Measurements from ENCODE around the gene CFAP61.

The CFAP61 gene

DNA sequence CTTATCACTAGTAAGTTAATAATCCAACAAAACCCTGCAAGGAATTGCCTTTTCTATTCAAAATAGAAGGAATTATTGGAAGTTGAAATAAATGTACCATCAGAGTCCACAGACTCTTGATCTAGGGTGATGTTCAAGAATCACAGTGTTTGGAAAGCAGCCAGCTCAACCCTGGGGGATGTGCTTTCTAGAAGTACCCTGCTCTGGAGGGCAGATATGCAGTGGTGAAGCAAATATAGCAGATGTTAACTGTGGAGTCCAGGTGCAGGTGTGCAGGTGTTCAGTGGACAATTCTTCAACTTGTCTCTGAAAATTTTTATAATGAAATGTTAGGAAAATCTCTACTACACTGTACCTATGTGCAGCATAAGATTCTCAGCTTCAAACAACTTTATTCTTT lies 306.5 kb downstream of the CFAP61 start:
- no peaks in the 10 kb centered on the region for H3K36me3 ChIP-seq (ENCODE audit: control insufficient read depth in 1 of 2, insufficient read depth in 2 of 2, low read depth in 1 of 2, low read length in 2 of 2)
- no peaks in the 10 kb centered on the region for H3K9me3 ChIP-seq (ENCODE audit: control insufficient read depth, low read length)
- H3K4ac ChIP-seq (ENCODE audit: low read depth in 1 of 2, low read length in 2 of 2), result no peak overlapping the region
- H3K4me3 ChIP-seq (ENCODE audit: insufficient read depth in 1 of 2, low read depth in 1 of 2, low read length in 2 of 2), result no peak overlapping the region
- H2AK5ac ChIP-seq (ENCODE audit: low read length, severe bottlenecking), result no peak overlapping the region
- no peaks in the 10 kb centered on the region for H3K79me1 ChIP-seq (replicated peaks; ENCODE audit: low read length, poor library complexity, severe bottlenecking)
- no peak overlapping the region for H3K14ac ChIP-seq (ENCODE audit: low read length in 2 of 2)
- peaks cover 32 to 38% of the 10 kb centered on the region in 2 experiments for H3K27me3 ChIP-seq (ENCODE audit: control insufficient read depth in 1 of 2, insufficient read depth in 1 of 2, low read length in 2 of 2)
- H2BK15ac ChIP-seq (ENCODE audit: low read depth, poor library complexity, severe bottlenecking), result no peak overlapping the region
- H3K27ac ChIP-seq (ENCODE audit: low read length, poor library complexity, severe bottlenecking), result no peak overlapping the region
- no peak overlapping the region for H2BK12ac ChIP-seq (ENCODE audit: low read length in 2 of 2)
- H2BK5ac ChIP-seq (ENCODE audit: low read depth, low read length, poor library complexity, severe bottlenecking), result no peak overlapping the region
- H3K9ac ChIP-seq (ENCODE audit: low read length), result no peak overlapping the region
- H3K23ac ChIP-seq (ENCODE audit: low read length in 2 of 2), result no peak overlapping the region
- H3K18ac ChIP-seq (ENCODE audit: low read depth in 1 of 2, low read length in 2 of 2), result no peak overlapping the region
- H3K4me2 ChIP-seq (ENCODE audit: low read length, poor library complexity, severe bottlenecking), result no peak overlapping the region
- H4K8ac ChIP-seq (ENCODE audit: low read length), result no peak overlapping the region
- H4K91ac ChIP-seq (ENCODE audit: low read length), result no peak overlapping the region
- no peak overlapping the region for H2AFZ ChIP-seq (ENCODE audit: low read depth, low read length)
- DNase-seq, result no peak
- peaks cover 4% of the 10 kb centered on the region for H3K4me1 ChIP-seq (ENCODE audit: control insufficient read depth, insufficient read depth, low read depth, low read length)
- H2BK120ac ChIP-seq (ENCODE audit: low read depth, low read length), result no peak overlapping the region

DNA sequence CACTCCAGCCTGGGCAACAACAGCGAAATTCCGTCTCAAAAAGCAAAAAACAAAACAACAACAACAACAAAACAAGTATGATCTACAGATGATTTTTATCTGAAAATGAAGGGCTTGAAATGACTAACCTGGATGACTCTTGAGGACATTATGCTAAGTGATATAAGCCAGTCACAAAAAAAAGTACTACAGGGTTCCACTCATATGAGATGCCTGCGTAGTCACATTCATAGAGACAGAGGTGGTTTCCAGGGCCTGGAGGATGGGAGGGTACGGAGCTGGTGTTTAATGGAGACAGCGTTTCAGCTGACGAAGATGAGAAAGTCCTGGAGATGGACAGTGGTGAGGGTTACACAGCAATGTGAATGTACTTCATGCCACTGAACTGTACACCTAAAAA lies 307.3 kb downstream of the CFAP61 start:
- Histone ChIP-seq H3K9ac (ENCODE audit: low read length) (no peak overlapping the region), H4K91ac (ENCODE audit: low read length) (no peak overlapping the region), H3K4me2 (ENCODE audit: low read length, poor library complexity, severe bottlenecking) (no peak overlapping the region), H3K4ac (ENCODE audit: low read depth in 1 of 2, low read length in 2 of 2) (no peak overlapping the region), H3K9me3 (ENCODE audit: control insufficient read depth, low read length) (no peaks in the 10 kb centered on the region), H2AFZ (ENCODE audit: low read depth, low read length) (no peak overlapping the region), H3K79me1 (replicated peaks; ENCODE audit: low read length, poor library complexity, severe bottlenecking) (no peaks in the 10 kb centered on the region), H3K4me1 (ENCODE audit: control insufficient read depth, insufficient read depth, low read depth, low read length) (peaks cover 10% of the 10 kb centered on the region), H2AK5ac (ENCODE audit: low read length, severe bottlenecking) (no peak overlapping the region), H2BK15ac (ENCODE audit: low read depth, poor library complexity, severe bottlenecking) (no peak overlapping the region), H4K8ac (ENCODE audit: low read length) (no peak overlapping the region), H3K4me3 (ENCODE audit: insufficient read depth in 1 of 2, low read depth in 1 of 2, low read length in 2 of 2) (no peak overlapping the region), H3K23ac (ENCODE audit: low read length in 2 of 2) (no peak overlapping the region), H3K36me3 (ENCODE audit: control insufficient read depth in 1 of 2, insufficient read depth in 2 of 2, low read depth in 1 of 2, low read length in 2 of 2) (no peaks in the 10 kb centered on the region), H2BK5ac (ENCODE audit: low read depth, low read length, poor library complexity, severe bottlenecking) (no peak overlapping the region), H3K27ac (ENCODE audit: low read length, poor library complexity, severe bottlenecking) (no peak overlapping the region), H2BK120ac (ENCODE audit: low read depth, low read length) (no peak overlapping the region), H3K27me3 (ENCODE audit: control insufficient read depth in 1 of 2, insufficient read depth in 1 of 2, low read length in 2 of 2) (peaks cover 40 to 47% of the 10 kb centered on the region in 2 experiments), H3K18ac (ENCODE audit: low read depth in 1 of 2, low read length in 2 of 2) (no peak overlapping the region), H3K14ac (ENCODE audit: low read length in 2 of 2) (no peak overlapping the region), H2BK12ac (ENCODE audit: low read length in 2 of 2) (no peak overlapping the region)
- 82% methylated on average over 2 of the region's 6 CpGs for WGBS
- no peak for DNase-seq

DNA sequence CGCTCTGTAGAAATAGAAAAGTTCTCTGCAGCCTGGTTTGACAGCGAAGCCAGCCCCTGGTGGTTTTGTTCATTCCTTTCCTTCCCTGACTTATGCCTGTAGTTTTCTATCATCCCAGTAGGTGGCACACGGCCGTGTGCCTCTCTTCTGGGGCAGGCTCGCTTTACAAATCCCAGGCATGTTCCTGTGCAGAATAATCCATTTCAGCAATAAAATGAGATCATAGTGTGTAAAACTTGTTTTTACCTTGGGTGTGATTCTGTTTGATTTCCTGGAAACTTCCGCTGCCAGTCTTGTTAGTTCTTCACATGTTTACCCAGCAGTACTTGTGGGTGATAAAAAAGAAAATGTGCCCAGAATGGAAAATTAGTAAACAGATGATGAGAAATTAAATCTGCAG lies 308.1 kb downstream of the CFAP61 start:
- H3K9ac ChIP-seq (ENCODE audit: low read length), result no peak overlapping the region
- H2BK12ac ChIP-seq (ENCODE audit: low read length in 2 of 2), result no peak overlapping the region
- no peak overlapping the region for H3K4me3 ChIP-seq (ENCODE audit: insufficient read depth in 1 of 2, low read depth in 1 of 2, low read length in 2 of 2)
- H4K91ac ChIP-seq (ENCODE audit: low read length), result no peak overlapping the region
- no peaks in the 10 kb centered on the region for H3K9me3 ChIP-seq (ENCODE audit: control insufficient read depth, low read length)
- H4K8ac ChIP-seq (ENCODE audit: low read length), result no peak overlapping the region
- H3K14ac ChIP-seq (ENCODE audit: low read length in 2 of 2), result no peak overlapping the region
- H2AK5ac ChIP-seq (ENCODE audit: low read length, severe bottlenecking), result no peak overlapping the region
- peaks cover 12% of the 10 kb centered on the region for H3K4me1 ChIP-seq (ENCODE audit: control insufficient read depth, insufficient read depth, low read depth, low read length)
- no peak overlapping the region for H3K4ac ChIP-seq (ENCODE audit: low read depth in 1 of 2, low read length in 2 of 2)
- DNase-seq, result peak; percentile 63
- H3K18ac ChIP-seq (ENCODE audit: low read depth in 1 of 2, low read length in 2 of 2), result no peak overlapping the region
- H3K27me3 ChIP-seq (ENCODE audit: control insufficient read depth in 1 of 2, insufficient read depth in 1 of 2, low read length in 2 of 2), result peaks cover 48 to 55% of the 10 kb centered on the region in 2 experiments
- H2AFZ ChIP-seq (ENCODE audit: low read depth, low read length), result no peak overlapping the region
- H3K4me2 ChIP-seq (ENCODE audit: low read length, poor library complexity, severe bottlenecking), result no peak overlapping the region
- 7% methylated on average over 6 of the region's 6 CpGs for WGBS
- H2BK120ac ChIP-seq (ENCODE audit: low read depth, low read length), result no peak overlapping the region
- no peak overlapping the region for H2BK15ac ChIP-seq (ENCODE audit: low read depth, poor library complexity, severe bottlenecking)
- H3K23ac ChIP-seq (ENCODE audit: low read length in 2 of 2), result no peak overlapping the region
- no peak overlapping the region for H3K27ac ChIP-seq (ENCODE audit: low read length, poor library complexity, severe bottlenecking)
- H3K79me1 ChIP-seq (replicated peaks; ENCODE audit: low read length, poor library complexity, severe bottlenecking), result no peaks in the 10 kb centered on the region
- H3K36me3 ChIP-seq (ENCODE audit: control insufficient read depth in 1 of 2, insufficient read depth in 2 of 2, low read depth in 1 of 2, low read length in 2 of 2), result no peaks in the 10 kb centered on the region
- H2BK5ac ChIP-seq (ENCODE audit: low read depth, low read length, poor library complexity, severe bottlenecking), result no peak overlapping the region

DNA sequence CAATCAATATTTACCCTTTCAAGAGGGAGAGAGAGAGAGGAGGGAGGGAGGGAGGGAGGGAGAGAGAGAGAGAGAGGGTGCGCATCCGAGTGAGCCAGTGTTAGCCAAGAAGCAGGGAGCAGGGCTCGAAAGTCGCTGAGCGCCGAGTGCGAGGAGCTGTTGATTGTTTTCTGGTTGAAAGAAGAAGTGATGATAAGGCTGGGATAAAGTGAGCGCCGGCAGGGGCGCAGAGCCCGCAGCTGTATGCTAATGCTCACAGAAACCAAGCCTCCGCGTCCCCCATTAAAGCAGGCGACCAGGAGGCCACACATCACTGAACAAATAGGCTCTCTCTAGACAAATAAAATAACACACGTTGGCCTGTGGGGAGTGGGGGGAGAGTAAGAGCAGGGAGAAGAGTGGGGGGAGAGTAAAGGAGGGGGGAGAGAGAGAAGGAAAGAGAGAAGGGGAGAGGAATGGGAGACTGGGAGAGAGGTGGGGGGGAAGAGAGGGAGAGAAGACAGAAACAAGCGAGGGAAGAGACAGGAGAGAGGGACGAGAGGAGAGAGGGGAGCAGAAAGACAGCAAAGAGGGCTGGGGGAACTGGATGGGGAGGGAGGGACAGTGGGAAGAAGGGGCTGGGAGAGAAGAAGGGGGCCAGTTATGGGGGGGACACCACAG lies 310.6 kb downstream of the CFAP61 start:
- H2BK120ac ChIP-seq (ENCODE audit: low read depth, low read length), result no peak overlapping the region
- DNase-seq, result no peak
- H3K27me3 ChIP-seq (ENCODE audit: control insufficient read depth in 1 of 2, insufficient read depth in 1 of 2, low read length in 2 of 2), result peaks cover 70 to 76% of the 10 kb centered on the region in 2 experiments
- H4K8ac ChIP-seq (ENCODE audit: low read length), result no peak overlapping the region
- H2AFZ ChIP-seq (ENCODE audit: low read depth, low read length), result no peak overlapping the region
- no peak overlapping the region for H3K23ac ChIP-seq (ENCODE audit: low read length in 2 of 2)
- no peak overlapping the region for H2BK15ac ChIP-seq (ENCODE audit: low read depth, poor library complexity, severe bottlenecking)
- H3K4me2 ChIP-seq (ENCODE audit: low read length, poor library complexity, severe bottlenecking), result no peak overlapping the region
- H2BK5ac ChIP-seq (ENCODE audit: low read depth, low read length, poor library complexity, severe bottlenecking), result no peak overlapping the region
- no peak overlapping the region for H3K9ac ChIP-seq (ENCODE audit: low read length)
- no peak overlapping the region for H4K91ac ChIP-seq (ENCODE audit: low read length)
- H3K18ac ChIP-seq (ENCODE audit: low read depth in 1 of 2, low read length in 2 of 2), result no peak overlapping the region
- H3K4me1 ChIP-seq (ENCODE audit: control insufficient read depth, insufficient read depth, low read depth, low read length), result peaks cover 26% of the 10 kb centered on the region
- no peaks in the 10 kb centered on the region for H3K9me3 ChIP-seq (ENCODE audit: control insufficient read depth, low read length)
- H3K4me3 ChIP-seq (ENCODE audit: insufficient read depth in 1 of 2, low read depth in 1 of 2, low read length in 2 of 2), result no peak overlapping the region
- no peak overlapping the region for H3K14ac ChIP-seq (ENCODE audit: low read length in 2 of 2)
- WGBS, result under 1% methylated on average over 10 of the region's 17 CpGs
- H3K4ac ChIP-seq (ENCODE audit: low read depth in 1 of 2, low read length in 2 of 2), result no peak overlapping the region
- H3K27ac ChIP-seq (ENCODE audit: low read length, poor library complexity, severe bottlenecking), result no peak overlapping the region
- H3K36me3 ChIP-seq (ENCODE audit: control insufficient read depth in 1 of 2, insufficient read depth in 2 of 2, low read depth in 1 of 2, low read length in 2 of 2), result no peaks in the 10 kb centered on the region
- no peak overlapping the region for H2AK5ac ChIP-seq (ENCODE audit: low read length, severe bottlenecking)
- no peaks in the 10 kb centered on the region for H3K79me1 ChIP-seq (replicated peaks; ENCODE audit: low read length, poor library complexity, severe bottlenecking)
- H2BK12ac ChIP-seq (ENCODE audit: low read length in 2 of 2), result no peak overlapping the region
